GM23338 (cell line): ENCODE measurements around the gene ASB5.

Experiments
- EZH2 ChIP-seq: fragments of 200-600 bp; sonication (generic); IDR thresholded peaks from one replicate; pipeline ENCODE4 v1.8.0; 2017; ENCODE audit warnings: antibody characterized with exemption, mild to moderate bottlenecking, low read depth; ENCODE audit not compliant: unreplicated experiment
- EZH2phosphoT487 ChIP-seq: fragments of 200-600 bp; sonication (generic); IDR thresholded peaks from one replicate; pipeline ENCODE4 v1.8.1; 2018; ENCODE audit warnings: antibody characterized with exemption; ENCODE audit not compliant: unreplicated experiment
- JUNB ChIP-seq: IDR thresholded peaks from one replicate; pipeline ENCODE4 v1.6.1; 2016; ENCODE audit warnings: antibody characterized with exemption; ENCODE audit not compliant: unreplicated experiment
- POLR2AphosphoS5 ChIP-seq: IDR thresholded peaks from 2 replicates; pipeline ENCODE4 v1.6.1; 2016; ENCODE audit warnings: antibody characterized with exemption, low read depth
- STAT1 ChIP-seq: IDR thresholded peaks from one replicate; pipeline ENCODE4 v1.6.1; 2016; ENCODE audit warnings: antibody characterized with exemption; ENCODE audit not compliant: unreplicated experiment
- ZNF331 ChIP-seq: fragments of 250-450 bp; sonication (Bioruptor Pico); IDR thresholded peaks from 2 replicates; pipeline ENCODE4 v1.5.0; 2020; ENCODE audit warnings: low read depth, mild to moderate bottlenecking, moderate library complexity
- TF ChIP-seq, protein P1 (sequence below), 2 experiments: fragments of 200-600 bp in 1 of 2; sonication (generic) in 1 of 2; conservative IDR thresholded peaks; 2 replicates each; pipeline versions ENCODE4 v1.5.1 to v1.6.1; 2016 to 2017; ENCODE audit warnings: antibody characterized with exemption in 2 of 2, low read depth in 2 of 2, mild to moderate bottlenecking in 2 of 2, moderate library complexity in 1 of 2
- TF ChIP-seq, protein P2 (sequence below): IDR thresholded peaks from one replicate; pipeline ENCODE4 v1.6.1; 2018; ENCODE audit warnings: antibody characterized with exemption; ENCODE audit not compliant: unreplicated experiment
- TF ChIP-seq, protein P3 (sequence below): IDR thresholded peaks from 2 replicates; pipeline ENCODE4 v1.6.1; 2016; ENCODE audit warnings: antibody characterized with exemption

DNA sequence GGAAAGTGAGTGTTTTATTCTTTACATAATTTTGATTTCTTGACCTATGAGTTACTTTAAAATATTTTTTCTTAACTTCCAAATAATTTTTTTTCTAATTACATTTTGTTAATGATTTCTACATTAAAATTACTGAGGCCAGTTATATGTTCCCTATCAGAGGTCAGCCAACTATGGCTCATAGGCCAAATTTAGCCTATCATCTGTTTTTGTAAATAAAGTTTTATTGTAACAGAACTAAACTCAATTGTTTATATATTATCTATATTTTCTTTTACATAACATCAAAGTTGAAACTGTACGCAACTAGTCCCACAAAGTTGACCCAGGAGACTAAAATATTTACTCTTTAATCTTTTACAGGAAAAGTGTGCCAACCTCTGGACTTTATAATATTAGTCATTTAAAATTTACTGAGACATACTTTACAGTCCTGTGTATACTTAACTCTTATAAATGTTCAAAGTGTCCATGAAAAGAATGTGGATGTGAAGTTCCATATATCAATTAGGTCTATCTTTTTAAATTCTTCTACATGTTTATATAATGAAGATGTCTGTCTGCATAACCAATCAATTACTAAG, 26.2 kb downstream of the ASB5 start:
- TF ChIP-seq POLR2AphosphoS5 = no peak
- TF ChIP-seq, protein P1, sequence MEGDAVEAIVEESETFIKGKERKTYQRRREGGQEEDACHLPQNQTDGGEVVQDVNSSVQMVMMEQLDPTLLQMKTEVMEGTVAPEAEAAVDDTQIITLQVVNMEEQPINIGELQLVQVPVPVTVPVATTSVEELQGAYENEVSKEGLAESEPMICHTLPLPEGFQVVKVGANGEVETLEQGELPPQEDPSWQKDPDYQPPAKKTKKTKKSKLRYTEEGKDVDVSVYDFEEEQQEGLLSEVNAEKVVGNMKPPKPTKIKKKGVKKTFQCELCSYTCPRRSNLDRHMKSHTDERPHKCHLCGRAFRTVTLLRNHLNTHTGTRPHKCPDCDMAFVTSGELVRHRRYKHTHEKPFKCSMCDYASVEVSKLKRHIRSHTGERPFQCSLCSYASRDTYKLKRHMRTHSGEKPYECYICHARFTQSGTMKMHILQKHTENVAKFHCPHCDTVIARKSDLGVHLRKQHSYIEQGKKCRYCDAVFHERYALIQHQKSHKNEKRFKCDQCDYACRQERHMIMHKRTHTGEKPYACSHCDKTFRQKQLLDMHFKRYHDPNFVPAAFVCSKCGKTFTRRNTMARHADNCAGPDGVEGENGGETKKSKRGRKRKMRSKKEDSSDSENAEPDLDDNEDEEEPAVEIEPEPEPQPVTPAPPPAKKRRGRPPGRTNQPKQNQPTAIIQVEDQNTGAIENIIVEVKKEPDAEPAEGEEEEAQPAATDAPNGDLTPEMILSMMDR (conservative IDR thresholded peaks at IDR 0.05; ENCODE audit: low read depth in 2 of 2) = no peak
- TF ChIP-seq, protein P2, sequence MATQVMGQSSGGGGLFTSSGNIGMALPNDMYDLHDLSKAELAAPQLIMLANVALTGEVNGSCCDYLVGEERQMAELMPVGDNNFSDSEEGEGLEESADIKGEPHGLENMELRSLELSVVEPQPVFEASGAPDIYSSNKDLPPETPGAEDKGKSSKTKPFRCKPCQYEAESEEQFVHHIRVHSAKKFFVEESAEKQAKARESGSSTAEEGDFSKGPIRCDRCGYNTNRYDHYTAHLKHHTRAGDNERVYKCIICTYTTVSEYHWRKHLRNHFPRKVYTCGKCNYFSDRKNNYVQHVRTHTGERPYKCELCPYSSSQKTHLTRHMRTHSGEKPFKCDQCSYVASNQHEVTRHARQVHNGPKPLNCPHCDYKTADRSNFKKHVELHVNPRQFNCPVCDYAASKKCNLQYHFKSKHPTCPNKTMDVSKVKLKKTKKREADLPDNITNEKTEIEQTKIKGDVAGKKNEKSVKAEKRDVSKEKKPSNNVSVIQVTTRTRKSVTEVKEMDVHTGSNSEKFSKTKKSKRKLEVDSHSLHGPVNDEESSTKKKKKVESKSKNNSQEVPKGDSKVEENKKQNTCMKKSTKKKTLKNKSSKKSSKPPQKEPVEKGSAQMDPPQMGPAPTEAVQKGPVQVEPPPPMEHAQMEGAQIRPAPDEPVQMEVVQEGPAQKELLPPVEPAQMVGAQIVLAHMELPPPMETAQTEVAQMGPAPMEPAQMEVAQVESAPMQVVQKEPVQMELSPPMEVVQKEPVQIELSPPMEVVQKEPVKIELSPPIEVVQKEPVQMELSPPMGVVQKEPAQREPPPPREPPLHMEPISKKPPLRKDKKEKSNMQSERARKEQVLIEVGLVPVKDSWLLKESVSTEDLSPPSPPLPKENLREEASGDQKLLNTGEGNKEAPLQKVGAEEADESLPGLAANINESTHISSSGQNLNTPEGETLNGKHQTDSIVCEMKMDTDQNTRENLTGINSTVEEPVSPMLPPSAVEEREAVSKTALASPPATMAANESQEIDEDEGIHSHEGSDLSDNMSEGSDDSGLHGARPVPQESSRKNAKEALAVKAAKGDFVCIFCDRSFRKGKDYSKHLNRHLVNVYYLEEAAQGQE = no peak
- TF ChIP-seq, protein P3, sequence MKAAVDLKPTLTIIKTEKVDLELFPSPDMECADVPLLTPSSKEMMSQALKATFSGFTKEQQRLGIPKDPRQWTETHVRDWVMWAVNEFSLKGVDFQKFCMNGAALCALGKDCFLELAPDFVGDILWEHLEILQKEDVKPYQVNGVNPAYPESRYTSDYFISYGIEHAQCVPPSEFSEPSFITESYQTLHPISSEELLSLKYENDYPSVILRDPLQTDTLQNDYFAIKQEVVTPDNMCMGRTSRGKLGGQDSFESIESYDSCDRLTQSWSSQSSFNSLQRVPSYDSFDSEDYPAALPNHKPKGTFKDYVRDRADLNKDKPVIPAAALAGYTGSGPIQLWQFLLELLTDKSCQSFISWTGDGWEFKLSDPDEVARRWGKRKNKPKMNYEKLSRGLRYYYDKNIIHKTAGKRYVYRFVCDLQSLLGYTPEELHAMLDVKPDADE = no peak
- no peak for TF ChIP-seq EZH2phosphoT487
- TF ChIP-seq EZH2 = no peak
- TF ChIP-seq ZNF331 (CRISPR knock-in tag) = no peak
- TF ChIP-seq STAT1 = no peak
- TF ChIP-seq JUNB = no peak
